ENCODE results near the gene HNRNPR.

HNRNPR gene

GRCh38 chr1:23368562-23369334 is 24.7 kb upstream of the HNRNPR start:
- DNase-seq (ENCODE audit: low spot score): peak; percentile 92

DNA sequence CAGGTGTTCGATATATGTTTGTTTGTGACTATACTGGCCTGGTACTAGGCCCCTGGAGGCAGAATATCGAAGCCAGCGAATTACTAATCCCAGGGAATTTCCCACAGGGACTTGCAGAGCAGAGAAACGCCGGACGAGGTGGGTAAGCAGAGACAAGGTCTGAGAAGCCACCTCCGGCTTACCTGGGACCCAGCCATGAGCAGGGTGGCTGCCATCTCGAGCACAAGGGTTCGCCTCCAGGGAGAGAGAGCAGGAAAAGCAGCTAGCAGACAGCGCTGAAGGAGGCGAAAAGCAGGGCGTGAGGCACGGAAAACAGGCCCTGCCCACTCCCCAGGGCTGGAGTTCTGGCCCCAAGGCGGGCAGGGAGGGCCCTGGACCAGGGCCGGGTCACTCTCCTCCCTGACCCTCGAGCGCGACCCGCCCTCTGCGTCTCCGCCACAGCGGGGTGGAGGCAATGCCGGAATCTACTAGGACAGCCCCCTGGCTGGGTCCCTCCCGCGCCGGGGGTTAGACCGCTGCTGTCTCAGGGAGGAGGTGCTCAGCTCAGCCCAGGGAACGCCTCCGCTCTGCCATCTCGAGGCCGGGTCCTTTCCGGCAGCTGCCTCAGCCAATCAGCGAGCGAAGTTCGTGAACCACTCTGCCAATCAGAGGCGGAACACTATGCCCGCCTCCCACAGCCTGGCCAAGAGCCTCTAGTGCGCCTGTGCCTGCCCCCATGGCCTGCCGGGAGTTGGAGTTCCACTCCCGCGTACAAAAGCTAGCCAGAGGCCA is 23.9 kb upstream of the HNRNPR start:
- peak; percentile 100 for DNase-seq (ENCODE audit: low spot score)

GRCh38 chr1:23367451-23367790 is 23.3 kb upstream of the HNRNPR start:
- DNase-seq (ENCODE audit: low spot score): no peak

GRCh38 chr1:23366598-23366997 is 22.5 kb upstream of the HNRNPR start:
- no peak for DNase-seq (ENCODE audit: low spot score)

GRCh38 chr1:23366146-23366545 is 22.1 kb upstream of the HNRNPR start:
- DNase-seq (ENCODE audit: low spot score): no peak

DNA sequence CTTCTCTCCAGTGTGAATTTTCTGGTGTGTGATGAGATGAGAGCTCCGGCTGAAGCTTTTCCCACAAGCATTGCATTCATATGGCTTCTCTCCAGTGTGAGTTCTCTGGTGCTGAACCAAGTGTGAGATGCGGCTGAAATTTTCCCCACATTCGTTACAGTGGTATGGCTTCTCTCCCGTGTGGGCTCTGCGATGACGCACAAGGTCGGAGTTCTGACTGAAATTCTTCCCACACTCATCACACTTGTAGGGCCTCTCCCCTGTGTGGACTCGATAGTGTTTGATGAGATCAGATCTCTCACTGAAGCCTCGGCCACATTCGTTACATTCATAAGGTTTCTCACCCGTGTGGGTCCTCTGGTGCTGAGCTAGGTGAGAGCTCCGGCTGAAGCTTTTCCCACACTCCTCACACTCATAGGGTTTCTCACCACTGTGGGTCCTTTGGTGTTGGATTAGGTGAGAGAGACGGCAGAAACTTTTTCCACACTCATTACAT is 18.2 kb upstream of the HNRNPR start:
- no peak for DNase-seq (ENCODE audit: low spot score)

- DNase-seq (ENCODE audit: low spot score): no peak
Observed at GRCh38 chr1:23358310-23358875, 14.3 kb upstream of the HNRNPR start.

- no peak for DNase-seq (ENCODE audit: low spot score)
Observed at GRCh38 chr1:23357138-23357908, 13.2 kb upstream of the HNRNPR start.

GRCh38 chr1:23356471-23357137 is 12.5 kb upstream of the HNRNPR start:
- peak; percentile 61 for DNase-seq (ENCODE audit: low spot score)

DNA sequence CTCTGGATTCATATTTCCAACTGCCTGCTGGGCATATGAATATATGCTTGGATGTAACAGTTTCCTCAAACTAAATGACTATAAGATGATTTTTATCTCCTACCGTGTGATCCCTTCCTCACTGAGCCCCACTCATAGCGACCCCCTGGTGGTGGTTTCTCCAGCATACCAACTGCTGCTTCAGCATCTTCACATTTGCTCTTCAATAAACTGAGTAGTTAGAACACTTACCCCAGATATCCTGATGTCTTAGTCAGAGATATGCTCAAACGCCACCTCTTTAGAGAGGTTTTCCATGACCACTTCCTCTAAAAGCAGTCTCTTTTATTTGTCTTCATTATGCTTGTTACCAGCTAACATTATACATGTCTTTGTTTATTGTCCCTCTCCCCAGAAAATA is 10.2 kb upstream of the HNRNPR start:
- DNase-seq (ENCODE audit: low spot score): no peak

- no peak for DNase-seq (ENCODE audit: low spot score)
Observed at GRCh38 chr1:23352096-23352695, 8.1 kb upstream of the HNRNPR start.

GRCh38 chr1:23345920-23346319 is 1.8 kb upstream of the HNRNPR start:
- no peak for DNase-seq (ENCODE audit: low spot score)

GRCh38 chr1:23344987-23345472 is 946 bp upstream of the HNRNPR start:
- no peak for DNase-seq (ENCODE audit: low spot score)

DNA sequence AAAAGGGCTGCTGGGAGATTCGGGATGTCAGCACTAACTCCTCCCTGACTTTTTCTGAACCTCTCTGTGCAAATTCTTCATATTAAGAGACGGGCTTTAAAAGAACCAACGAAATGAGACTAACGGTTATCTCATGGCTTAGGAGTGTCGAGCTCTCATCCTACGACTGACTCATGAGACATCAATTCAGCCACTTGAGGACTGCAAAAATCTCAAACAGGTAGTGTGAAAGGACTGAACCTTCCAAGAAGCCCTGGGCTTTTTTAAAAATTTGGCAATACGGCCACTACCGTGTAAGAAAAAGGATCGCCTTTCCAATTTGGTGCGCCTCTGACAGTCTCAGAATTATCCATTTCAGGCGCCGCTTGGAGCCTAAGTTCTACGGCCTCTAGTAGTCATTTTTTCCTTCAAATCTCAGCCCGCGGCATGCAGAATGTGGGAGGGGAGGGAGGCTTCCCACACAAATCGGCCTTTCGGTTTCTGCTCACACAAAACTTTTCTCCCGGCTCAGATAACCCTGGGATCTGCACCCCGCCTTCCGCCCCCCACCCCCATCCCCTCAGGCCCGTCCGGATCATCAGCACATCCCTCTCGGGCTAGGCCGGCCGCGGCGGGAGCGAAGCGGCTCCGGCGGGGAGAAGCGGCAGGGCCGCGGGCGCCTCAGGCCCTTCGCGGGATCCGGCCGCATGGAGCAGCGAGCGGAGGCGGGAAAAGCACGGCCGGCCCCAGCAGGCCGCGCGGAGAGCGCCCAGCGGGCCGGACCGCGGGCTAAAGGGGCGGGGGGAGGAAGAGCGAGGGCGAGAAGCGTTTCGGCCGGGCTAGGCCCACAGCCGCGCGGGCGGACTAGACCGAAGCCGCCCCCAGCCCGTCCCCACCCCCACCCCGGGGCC is 618 bp downstream of the HNRNPR start:
- peak; percentile 20 for DNase-seq (ENCODE audit: low spot score)

- no peak for DNase-seq (ENCODE audit: low spot score)
Observed at GRCh38 chr1:23341931-23342692, 2.0 kb downstream of the HNRNPR start.

DNA sequence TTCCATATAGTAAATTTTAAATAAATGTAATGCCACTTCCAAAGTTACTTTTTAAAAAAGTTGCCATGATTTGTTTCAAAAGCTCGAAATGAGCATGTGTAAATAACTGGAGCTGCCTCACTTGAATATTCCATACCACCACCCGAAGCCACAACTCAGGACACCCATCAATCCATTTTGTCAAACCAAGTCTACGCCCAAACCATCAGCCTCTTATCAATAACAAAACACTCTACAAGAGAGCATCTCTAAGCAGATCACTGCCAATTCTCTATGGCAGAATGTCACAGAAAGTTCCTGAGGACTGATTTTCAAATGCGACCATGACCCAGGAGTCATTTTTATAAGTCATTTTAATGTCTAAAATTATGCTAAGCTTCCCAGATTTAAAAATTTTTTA is 4.5 kb downstream of the HNRNPR start:
- no peak for DNase-seq (ENCODE audit: low spot score)

GRCh38 chr1:23337869-23338268 is 6.2 kb downstream of the HNRNPR start:
- no peak for DNase-seq (ENCODE audit: low spot score)

DNA sequence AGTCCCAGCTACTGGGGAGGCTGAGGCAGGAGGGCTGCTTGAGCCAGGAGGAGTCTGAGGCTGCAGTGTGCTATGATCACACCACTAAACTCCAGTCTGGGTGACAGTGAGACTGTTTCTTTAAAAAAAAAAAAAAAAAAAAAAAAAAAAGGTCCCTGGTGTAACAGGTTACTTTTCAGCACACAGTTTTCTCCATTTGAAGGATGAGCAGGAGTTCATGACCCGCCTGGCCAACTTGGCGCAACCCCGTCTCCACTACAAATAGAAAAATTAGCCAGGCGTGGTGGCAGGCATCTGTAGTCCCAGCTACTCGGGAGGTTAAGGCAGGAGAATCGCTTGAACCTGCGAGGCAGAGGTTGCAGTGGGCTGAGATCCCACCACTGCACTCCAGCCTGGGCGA is 12.4 kb downstream of the HNRNPR start:
- DNase-seq (ENCODE audit: low spot score): no peak

GRCh38 chr1:23330846-23331245 is 13.2 kb downstream of the HNRNPR start:
- DNase-seq (ENCODE audit: low spot score): no peak

Measured in Ammon's horn (tissue), 1 donor.